Measurements from ENCODE around the gene METTL18.
"Not testable (repeated sequence)": the region's sequence is repeated elsewhere in the genome, so short reads cannot be mapped to it uniquely, and the experiment has no call there.

METTL18 gene

DNA sequence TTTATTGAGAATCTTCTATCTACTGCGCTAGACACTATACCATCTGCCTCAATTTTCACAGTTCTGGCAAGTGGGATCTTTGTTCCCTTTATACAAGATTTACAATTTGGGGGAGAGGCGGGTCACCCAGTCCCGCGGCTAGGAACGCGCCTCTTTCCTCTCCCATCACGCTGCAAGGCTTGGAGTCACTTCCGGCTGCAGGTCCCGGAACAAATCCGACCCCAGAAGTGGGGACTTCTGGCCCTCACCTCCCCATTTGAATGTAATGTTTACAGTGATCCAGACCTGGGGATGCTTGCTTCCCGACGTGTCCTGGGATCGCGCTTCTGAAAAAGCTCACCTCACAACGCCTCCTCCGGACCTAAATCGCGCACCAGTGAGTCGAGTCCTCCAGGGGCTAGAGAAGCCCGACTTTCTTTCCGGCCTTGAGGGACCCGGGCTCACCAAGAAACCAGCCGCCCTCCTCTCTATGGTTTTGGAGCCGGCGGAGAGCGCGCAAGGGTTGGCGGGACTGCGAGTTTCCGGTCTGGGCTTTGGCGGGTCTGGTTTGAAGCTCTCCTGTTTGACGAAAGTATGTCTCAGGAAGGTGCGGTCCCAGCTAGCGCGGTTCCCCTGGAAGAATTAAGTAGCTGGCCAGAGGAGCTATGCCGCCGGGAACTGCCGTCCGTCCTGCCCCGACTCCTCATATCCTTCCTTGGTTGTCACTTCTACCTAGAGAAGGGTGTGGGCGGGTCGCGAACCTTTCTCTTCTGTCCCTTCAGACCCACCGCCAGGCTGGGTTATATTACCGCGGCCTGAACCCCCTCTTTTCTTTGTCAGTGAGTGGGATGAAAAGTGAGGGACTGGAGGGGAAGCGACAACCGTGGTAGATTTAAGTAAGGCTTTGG is at the start of gene METTL18:
Gene METTL18 (minus strand): TSS at position 378 of the 887 bp plus-strand sequence. CDS start 1,212 bp downstream, outside the sequence.
- DNase-seq, result peak; percentile 82

DNA sequence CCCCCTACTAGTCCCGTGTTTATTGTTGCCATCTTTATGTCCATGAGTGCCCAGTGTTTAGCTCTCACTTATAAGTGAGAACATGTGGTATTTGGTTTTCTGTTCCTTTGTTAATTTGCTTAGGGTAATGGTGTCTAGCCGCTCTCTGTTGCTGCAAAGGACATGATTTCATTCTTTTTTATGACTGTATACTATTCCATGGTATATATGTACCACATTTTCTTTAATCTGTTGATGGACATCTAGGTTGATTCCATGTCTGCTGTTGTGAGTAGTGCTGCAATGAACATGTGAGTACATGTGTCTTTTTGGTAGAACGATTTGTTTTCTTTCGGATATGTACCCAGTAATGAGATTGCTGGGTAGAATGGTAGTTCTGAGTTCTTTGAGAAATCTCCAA is 44.2 kb upstream of the METTL18 start:
- DNase-seq, result no peak

- no peak for DNase-seq
These were observed 41.5 kb upstream of the METTL18 start for GRCh38 chr1:169836198-169836597.

- DNase-seq, result no peak
These were observed 40.9 kb upstream of the METTL18 start for GRCh38 chr1:169835647-169836046.

GRCh38 chr1:169834869-169835268 is 40.2 kb upstream of the METTL18 start:
- no peak for DNase-seq

- no peak for DNase-seq
These were observed 38.6 kb upstream of the METTL18 start for GRCh38 chr1:169833179-169833901.

DNA sequence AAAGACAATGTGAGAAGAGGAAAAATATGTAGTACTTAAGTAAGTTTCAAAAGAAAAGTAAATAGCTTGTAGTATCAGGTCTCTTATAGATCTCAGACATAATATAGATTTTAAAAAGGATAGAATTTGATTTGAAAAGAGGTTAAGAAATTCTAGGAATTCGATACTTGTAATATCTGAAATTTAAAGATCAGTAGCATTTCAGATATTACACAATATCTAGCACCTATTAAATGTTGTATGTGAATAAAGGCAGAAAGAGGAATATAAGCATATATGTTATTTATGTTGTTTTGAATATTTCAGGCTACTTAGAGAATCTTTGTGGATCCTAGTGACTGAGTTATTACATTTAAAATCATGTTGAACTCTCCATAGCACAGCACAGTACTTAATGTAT is 35.0 kb upstream of the METTL18 start:
- DNase-seq, result no peak

- DNase-seq, result no peak
These were observed 29.4 kb upstream of the METTL18 start for GRCh38 chr1:169824153-169824552.

GRCh38 chr1:169821500-169821899 is 26.8 kb upstream of the METTL18 start:
- no peak for DNase-seq

DNA sequence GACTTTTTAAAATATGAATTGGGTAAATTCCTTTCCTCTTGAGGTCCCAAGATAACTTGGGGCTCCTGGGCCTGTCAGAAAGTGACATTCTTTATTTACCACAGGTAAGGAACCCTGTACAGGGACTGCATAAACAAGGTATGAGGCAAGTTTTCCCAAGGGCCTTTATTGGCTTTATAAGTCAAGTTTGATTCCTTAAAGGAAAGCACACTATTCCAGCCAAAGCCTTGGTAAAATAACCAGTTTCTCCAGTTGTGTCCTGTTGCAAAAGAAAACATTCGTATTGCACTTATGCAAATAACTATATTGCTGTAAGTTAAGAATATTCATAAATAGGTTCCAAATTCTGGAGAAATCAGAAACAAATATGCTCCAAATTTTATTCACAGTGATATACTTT is 21.9 kb upstream of the METTL18 start:
- DNase-seq, result no peak

- no peak for DNase-seq
These were observed 19.6 kb upstream of the METTL18 start for GRCh38 chr1:169814265-169814664.

DNA sequence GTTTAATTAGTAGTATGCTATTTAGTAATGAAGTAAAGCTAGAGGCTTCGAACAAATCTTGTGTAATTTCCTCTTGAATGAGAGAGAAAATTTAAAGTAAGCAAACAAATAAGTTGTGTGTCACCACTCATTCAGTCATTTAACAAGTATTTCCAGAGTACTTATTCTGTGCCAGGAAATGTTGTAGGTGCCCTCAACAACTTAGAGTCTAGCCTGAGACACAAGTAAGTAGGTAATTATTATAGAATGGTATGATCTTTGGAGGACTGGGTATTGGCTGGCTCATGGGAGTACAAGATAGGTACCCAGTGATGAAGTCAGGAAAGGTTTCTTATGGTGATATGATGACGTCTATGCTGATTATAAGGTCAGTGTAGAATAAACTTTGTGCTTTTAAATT is 17.4 kb upstream of the METTL18 start:
- DNase-seq, result no peak

DNA sequence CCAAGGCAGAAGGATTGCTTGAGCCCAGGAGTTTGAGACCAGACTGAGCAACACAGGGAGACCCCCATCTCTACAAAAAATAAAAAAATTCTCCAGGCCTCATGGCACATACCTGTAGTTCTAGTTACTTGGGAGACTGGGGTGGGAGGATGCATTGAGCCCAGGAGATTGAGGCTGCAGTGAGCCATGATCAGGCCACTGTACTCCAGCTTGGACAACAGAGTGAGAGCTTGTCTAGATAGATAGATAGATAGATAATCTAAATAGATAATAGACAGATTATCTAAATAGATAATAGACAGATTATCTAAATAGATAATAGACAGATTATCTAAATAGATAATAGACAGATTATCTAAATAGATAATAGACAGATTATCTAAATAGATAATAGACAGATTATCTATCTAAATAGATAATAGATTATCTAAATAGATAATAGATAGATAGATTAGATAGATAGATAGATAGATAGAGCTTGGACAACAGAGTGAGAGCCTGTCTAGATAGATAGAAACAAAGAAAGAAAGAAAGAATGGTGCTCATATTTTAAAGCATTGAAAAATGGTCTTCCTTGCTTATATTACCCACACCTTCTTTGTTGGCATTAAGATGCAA is 16.8 kb upstream of the METTL18 start:
- not testable (repeated sequence) for DNase-seq

DNA sequence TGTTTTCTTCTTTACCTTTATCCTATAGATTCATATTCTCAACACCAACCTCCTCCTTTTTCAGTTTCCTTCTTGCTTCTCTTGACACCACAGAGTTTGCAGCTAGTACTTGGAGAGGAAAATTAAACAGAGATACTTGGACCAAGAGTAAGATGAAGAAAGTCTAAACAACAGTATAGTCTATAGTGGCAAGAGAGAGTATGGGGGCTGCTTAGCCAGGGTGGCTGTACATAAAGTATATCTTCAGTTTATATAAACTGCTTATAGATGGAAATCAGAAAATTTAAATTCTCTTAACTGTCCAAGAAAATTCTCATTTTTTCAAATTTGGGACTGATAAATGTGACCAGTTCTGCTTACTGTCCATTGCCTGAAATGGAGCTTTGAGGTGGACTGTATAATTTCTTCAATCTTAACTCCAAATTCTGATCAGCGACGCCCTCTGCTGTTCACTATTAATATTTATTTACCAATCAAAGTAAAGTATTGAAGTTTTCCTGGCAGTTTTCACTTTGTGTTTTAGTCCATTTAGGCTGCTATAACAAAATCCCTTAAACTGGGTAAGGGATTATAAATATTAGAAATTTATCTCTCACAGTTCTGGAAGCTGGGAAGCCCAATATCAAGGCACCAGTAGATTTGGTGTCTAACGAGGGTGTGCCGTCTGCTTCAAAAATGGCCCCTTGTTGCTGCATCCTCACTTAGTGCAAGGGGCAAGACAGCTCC is 14.8 kb upstream of the METTL18 start:
- no peak for DNase-seq

DNA sequence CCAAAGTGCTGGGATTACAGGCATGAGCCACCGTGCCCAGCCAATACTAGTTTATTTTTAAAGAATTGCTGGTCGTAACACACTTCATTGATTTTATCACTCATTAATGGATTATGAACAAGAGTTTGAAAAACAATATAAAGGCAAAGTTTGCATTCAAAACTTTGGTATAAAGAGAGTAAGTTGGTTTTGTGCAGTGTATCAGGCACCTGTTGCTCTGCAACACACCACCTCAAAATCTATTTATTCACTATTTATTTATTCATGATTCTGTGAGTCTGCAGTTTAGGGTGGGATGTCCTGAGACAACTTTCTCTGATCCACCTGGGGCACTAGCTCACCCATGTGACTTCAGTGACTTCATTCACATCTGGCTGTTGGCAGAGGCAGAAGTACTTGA is 10.2 kb upstream of the METTL18 start:
- no peak for DNase-seq

GRCh38 chr1:169802888-169803287 is 8.2 kb upstream of the METTL18 start:
- DNase-seq, result no peak

- no peak for DNase-seq
These were observed 2.6 kb upstream of the METTL18 start for GRCh38 chr1:169797281-169797680.

GRCh38 chr1:169796274-169796810 is 1.6 kb upstream of the METTL18 start:
- no peak for DNase-seq

GRCh38 chr1:169795687-169796086 is 980 bp upstream of the METTL18 start:
- no peak for DNase-seq

DNA sequence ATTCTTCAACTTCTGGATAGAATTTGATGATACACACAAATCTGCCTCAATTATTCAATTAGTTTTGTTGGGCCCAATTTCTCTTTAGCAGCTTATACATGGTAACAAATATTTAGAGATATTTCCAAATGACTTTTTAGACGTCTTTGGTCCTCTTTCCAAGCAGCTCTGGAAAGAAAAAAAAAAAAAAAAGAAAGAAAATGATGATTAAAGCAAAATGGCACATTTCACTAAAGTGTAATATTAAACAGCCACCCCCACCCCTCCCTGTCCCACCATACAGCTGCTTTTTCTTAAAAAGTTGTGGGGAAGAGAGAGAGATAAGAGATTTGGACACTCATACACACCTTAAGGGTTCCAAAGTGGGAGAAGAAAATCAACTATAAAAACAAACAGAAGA is 977 bp downstream of the METTL18 start:
- no peak for DNase-seq

DNA sequence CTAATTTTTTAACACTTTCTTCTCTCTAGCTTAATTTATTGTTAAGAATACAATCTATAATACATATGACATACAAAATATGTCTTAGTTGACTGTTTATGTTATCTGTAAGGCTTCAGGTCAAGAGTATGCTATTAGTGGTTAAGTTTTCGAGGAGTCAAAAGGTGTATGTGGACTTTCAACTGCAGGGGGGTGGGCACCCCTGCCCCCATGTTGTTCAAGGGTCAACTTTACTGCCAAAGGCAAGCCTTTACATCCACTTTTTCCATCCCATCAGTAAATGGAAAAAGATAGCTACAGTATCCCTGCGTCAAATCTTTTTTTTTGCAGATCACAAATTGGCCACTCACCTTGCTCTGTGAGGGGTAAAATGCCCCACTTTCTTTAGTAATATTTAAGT is 6.3 kb downstream of the METTL18 start:
- DNase-seq, result no peak

DNA sequence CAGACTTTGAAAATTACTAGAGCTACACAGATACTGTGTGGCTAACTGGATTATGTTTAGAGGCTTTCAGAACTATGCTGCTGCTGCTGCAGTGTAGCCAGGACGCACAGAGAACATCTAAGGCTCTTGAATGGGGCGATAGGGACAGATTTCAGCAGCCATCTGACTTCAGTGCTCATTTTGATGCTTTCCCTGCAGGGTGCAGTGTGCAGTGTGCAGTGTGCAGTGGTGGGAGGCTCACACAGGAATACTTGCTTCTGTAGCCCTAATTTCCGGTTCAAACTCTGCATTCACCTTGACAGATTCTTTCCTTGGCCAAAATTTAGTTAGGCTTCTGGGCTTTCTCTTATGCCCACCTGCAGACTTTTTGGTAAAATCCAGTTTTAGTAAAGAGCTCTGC is 7.7 kb downstream of the METTL18 start:
- no peak for DNase-seq

DNA sequence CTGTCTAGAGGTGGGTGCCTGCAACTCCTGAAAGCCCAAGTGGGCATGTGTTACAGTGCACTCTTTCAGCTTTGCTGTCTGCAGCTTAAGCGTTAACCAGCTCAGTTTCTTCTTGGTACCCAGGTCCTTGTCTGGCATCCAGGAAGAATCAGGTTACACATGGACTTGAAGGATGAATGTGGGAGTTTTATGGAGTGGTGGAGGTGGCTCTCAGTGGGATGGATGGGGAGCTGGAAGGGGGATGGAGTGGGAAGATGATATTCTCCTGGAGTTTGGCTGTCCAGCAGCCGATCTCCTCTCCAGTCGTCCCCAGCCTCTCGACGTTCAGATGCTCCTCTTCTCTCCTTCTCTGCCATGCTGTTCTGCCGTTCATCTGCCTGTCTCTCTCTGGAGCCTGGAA is 9.4 kb downstream of the METTL18 start:
- no peak for DNase-seq

Measured in activated CD4-positive, CD25-positive, alpha-beta regulatory T cell treated with anti-CD3 and anti-CD28 coated beads, Interleukin-2, amount 50 U/mL, for 72 hours (primary cell).